Cerebellar nuclear complex (tissue), 1 donor: ENCODE results near the gene FAM149A.

ENCODE experiments used
- DNase-seq, 2 experiments: peaks; one replicate each; lab custom pipeline; 2025; lab: John Stamatoyannopoulos, UW

Gene FAM149A

GRCh38 chr4:186104114-186104889 is at the start of gene FAM149A:
FAM149A (plus strand) TSS chr4:186104704.
- no peak for DNase-seq

DNA sequence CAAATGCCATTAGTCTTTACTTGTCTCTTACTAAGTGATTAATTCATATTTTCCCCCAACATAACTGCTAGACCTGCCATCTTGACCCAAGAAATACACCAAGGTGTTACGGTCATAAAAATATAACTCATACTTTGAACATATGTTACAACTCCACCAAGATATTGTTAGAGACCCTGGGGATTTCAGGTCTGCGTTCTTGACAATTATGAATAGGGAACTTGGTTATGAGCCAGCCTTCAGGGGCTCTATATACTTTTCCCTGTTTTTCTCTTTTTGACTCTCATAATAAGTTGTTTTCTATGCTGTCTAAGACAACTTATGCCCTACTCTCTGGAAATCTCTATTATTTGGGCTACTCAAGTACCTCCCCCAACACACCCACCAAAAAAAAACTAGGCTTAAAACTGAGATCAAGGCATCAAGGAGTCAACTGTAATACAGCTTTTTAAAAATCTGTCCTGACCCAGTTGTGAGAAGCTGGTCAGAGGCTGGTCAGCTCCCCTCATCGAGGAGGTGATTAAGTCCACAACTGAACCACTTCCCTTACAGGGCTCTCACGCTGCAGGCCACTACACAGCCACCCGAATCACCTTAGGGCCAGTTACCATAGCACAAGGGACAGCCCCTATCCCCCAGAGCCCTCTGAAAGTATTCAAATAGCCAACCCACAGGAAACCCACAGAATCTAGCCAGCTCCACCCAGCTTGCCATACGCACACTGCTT is 46.1 kb upstream of the FAM149A start:
- DNase-seq = no peak

DNA sequence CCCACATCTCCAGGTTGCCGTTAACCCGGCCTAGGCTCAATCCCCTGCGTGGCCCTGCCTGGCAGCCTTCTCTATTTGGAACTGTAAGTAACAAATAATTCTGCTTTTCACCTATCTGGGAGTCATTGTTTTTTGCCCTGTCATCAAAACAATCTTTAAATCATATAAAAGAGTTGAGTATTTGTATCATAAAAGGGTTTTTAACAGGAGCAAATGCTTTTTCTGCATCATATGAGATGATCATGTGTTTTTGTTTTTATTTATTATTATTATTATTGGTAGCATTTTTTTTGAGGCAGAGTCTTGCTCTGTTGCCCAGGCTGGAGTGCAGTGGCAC is 45.6 kb upstream of the FAM149A start:
- no peak for DNase-seq

- DNase-seq = no peak
These were observed 42.6 kb upstream of the FAM149A start for GRCh38 chr4:186061921-186062320.

DNA sequence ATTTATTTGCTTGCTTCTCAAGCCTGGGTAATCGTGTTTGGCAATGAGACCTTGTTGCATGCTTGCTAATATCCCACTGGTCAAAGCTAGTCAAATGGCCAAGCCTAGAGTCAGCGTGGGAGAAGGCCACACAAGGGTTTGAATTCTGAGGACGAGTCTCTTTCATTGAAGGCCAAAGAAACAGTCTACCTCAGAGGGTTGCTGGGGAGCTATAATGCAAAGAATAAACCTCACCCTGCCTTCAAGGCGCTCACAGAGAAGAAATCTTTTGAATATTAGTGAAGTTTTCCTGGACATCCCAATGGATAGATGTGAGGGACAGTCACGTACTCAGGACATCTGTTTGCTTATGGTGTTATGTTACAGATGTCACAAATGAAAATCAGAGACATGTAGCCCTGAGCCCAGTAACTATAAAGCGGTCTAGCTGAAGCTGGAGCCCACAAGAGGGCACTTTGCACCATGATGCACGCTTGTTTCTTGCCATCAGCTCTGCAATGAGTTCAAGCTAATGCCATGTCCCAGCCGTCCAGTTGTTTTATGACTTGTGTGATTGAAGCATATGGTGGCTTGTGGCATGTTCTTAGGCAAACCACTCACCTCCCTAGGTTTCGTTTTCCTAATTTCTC is 36.6 kb upstream of the FAM149A start:
- DNase-seq = no peak

DNA sequence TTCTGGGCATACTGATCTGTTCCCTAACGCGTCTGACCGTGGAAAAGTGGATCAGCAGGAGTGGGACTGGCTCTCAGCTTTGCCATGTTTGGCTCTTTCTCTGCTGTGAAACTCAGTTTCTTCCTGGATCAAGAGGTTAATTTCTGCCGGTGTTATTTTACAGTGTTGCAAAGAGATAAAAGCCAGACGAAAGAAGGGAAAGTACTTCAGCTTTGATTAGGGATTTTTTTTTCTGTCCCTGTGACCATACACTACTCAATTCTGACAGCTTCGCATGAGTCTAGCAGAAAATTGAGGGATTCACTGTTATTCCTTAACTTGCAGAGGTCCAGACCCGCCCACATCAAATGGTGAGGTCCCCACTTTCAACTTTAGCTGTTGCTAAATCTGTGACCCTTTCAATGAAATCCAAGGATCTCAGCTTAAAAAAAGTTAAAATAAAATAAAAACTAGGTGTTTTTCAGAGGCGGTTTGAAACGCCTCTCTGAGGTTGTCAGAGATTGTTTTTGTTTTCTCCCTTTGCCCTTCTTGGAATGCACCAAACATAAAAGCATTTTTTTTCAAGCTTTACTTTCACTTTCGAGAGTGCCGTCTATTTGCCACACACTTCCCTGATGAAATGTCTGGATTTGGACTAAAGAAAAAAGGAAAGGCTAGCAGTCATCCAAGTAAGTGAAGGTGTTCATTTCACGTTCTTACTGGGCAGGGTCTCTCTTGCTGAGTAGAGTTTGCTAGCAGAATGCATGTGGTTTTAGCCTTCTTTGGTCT is 35.7 kb upstream of the FAM149A start, which contains the start of gene TLR3:
Gene TLR3, plus strand, starts transcription at position 576 of the 768 bp plus-strand sequence. CDS start 7,464 bp downstream, outside the sequence.
- DNase-seq = no peak

GRCh38 chr4:186069729-186070128 is 34.8 kb upstream of the FAM149A start:
- no peak for DNase-seq

- DNase-seq = no peak
These were observed 32.0 kb upstream of the FAM149A start for GRCh38 chr4:186072516-186072915.

DNA sequence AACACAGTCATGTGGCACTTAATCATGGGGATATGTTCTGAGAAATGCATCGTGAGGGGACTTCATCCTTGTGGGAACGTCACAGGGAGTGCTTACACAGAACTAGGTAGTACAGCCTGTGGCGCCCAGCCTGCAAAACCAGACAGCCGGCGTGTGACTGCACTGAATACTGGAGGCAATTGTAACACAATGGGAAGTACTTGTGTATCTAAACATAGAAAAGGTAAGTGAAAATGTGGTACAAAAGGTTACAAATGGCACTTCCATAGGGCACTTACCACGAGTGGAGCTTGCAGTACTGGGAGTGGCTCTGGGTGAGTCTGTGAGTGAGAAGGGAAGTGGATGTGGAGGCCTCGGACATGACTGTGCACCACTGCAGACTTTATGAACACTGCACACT is 30.3 kb upstream of the FAM149A start:
- no peak for DNase-seq

DNA sequence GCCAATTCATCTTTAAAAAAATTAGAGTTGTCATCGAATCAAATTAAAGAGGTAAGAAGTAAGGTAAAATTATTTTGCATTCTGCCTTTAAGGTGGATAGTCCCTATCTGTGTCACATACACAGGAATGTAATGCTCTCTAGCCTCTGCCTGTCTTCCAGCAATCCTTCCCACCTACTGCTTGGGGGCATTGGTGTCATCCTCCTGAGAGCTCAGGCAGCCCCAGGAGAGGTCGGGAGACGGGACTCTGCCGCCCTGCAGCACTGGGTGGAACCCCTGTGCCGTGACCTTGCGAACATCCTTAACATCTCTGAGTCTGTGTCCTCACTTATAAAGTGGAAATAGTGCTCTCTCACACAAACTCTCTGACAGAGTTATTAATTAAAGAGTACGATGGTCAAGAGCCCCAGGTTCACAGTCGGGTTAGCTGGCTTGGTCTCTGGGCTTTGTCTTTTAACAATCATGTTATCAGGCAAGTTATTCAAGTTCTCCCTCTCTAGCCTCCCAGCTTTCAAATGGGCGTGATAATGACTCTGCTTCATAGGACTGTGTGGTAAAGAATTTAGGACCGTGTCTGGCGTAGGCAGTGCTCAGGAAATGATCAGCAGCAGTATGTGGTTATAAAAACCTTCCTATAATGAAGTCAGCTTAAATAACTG is 25.4 kb upstream of the FAM149A start:
- DNase-seq = no peak

- no peak for DNase-seq
These were observed 24.8 kb upstream of the FAM149A start for GRCh38 chr4:186079694-186080093.

GRCh38 chr4:186081202-186081807 is 23.2 kb upstream of the FAM149A start:
- no peak for DNase-seq

GRCh38 chr4:186082221-186082620 is 22.3 kb upstream of the FAM149A start:
- DNase-seq = no peak

- DNase-seq = no peak
These were observed 16.0 kb upstream of the FAM149A start for GRCh38 chr4:186088523-186088922.

DNA sequence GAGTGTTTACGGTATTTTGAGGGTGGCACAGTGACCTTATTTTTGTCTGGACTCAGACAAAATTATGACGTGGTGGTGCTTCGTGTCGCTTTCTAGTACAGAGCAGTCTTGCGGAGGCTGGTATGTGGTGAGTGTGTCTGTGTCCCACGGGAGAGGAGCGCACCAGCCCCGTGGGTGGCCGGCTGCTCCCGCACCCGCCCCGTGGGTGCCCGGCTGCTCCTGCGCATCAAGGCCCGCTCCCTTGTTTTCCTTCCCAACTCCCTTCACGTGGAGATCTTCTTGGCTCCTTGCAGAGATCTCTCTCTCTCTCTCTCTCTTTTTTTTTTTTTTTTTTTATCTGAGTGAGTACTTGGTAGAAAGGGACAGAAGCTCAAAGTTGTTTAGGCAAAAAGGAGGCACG is 12.2 kb upstream of the FAM149A start:
- no peak for DNase-seq

DNA sequence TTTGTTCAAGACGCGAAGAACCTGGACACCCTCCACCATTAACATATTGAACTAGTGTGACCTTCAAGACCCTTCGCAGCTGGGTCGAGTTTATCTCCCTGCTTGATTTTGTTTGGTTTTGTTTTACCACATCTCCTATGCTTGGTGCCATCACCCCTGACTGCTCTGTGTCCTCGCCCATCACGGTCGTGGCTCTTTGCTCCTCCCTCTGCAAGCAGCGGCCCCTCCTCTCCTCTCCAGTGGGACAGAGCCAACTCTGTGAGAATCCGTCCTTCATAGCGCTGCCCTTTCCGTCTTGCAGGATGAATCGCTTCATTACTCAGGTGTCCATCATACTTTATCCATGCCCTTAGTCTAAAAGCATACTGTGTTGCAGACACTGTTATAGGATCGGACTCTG is 9.1 kb upstream of the FAM149A start:
- DNase-seq = no peak

GRCh38 chr4:186096681-186097165 is 7.8 kb upstream of the FAM149A start:
- no peak for DNase-seq

GRCh38 chr4:186097386-186097785 is 7.1 kb upstream of the FAM149A start:
- DNase-seq = no peak

DNA sequence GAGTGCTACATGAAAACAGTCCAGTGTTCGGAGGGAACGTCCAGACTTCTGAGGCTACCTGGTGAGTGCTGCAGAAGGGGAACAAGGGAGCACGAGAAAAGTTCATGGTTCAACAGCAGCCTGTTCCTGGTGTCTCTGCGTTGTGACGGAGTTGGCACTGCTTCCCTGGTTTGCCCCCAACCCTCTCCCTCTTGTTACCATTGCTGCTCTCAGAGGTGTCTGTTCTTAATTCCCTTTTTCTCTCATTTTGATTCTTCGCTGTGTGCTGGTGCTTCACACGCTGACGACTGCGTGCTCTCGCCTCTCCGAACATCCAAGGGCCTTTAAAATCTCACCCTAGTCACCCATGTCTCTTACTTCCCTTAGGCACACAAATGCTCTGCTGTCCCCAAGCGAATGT is 1.6 kb upstream of the FAM149A start:
- no peak for DNase-seq

GRCh38 chr4:186104890-186105646 is 564 bp downstream of the FAM149A start:
- no peak for DNase-seq
